HepG2 (cell line): Measurements from ENCODE around the gene COA1. TPM values are rescaled to one million over a fixed set of nuclear protein-coding genes. Genes with fewer than 3 reads are reported as not detected.

ENCODE experiments used
- CENPT ChIP-seq: sonication (generic); formaldehyde crosslinking; IDR thresholded peaks from 2 replicates; pipeline ENCODE4 v1.8.0; 2022; ENCODE audit warnings: low read depth, mild to moderate bottlenecking, moderate library complexity, missing genetic modification reagents
- FOXM1 ChIP-seq: sonication (generic); formaldehyde crosslinking; IDR thresholded peaks from 2 replicates; pipeline ENCODE4 v1.5.0; 2020; ENCODE audit warnings: missing genetic modification reagents
- MAFG ChIP-seq: sonication (generic); formaldehyde crosslinking; IDR thresholded peaks from 2 replicates; pipeline ENCODE4 v1.5.1; 2020; ENCODE audit warnings: mild to moderate bottlenecking, missing genetic modification reagents
- MXD1 ChIP-seq: sonication (generic); formaldehyde crosslinking; IDR thresholded peaks from 2 replicates; pipeline ENCODE4 v1.4.0; 2020; ENCODE audit warnings: mild to moderate bottlenecking, missing genetic modification reagents
- NFIC ChIP-seq: IDR thresholded peaks from 2 replicates; pipeline ENCODE4 v1.6.1; 2012; ENCODE audit warnings: mild to moderate bottlenecking, low read length, inconsistent platforms
- NRL ChIP-seq: sonication (generic); formaldehyde crosslinking; IDR thresholded peaks from 2 replicates; pipeline ENCODE4 v1.5.0; 2020; ENCODE audit warnings: missing genetic modification reagents, mild to moderate bottlenecking, moderate library complexity, borderline replicate concordance
- RBM39 ChIP-seq: fragments of 200-400 bp; formaldehyde crosslinking; IDR thresholded peaks from one replicate; pipeline ENCODE4 v1.6.1; 2018; ENCODE audit warnings: antibody characterized with exemption, mild to moderate bottlenecking, low read depth, low read length; ENCODE audit not compliant: poor library complexity, severe bottlenecking
- REL ChIP-seq: sonication (generic); formaldehyde crosslinking; conservative IDR thresholded peaks from 2 replicates; pipeline ENCODE4 v1.8.0; 2022; ENCODE audit warnings: mild to moderate bottlenecking, missing genetic modification reagents, moderate library complexity
- REXO4 ChIP-seq: sonication (generic); formaldehyde crosslinking; IDR thresholded peaks from 2 replicates; pipeline ENCODE4 v1.8.0; 2022; ENCODE audit warnings: missing genetic modification reagents, mild to moderate bottlenecking, borderline replicate concordance
- SIN3B ChIP-seq: fragments of 150-350 bp; IDR thresholded peaks from 2 replicates; pipeline ENCODE4 v1.6.1; 2014; ENCODE audit warnings: low read length
- ZFP1 ChIP-seq: IDR thresholded peaks from 2 replicates; pipeline ENCODE4 v1.6.1; 2016
- ZFP91 ChIP-seq: sonication (generic); formaldehyde crosslinking; IDR thresholded peaks from 2 replicates; pipeline ENCODE4 v1.9.0; 2022; ENCODE audit warnings: missing genetic modification reagents, mild to moderate bottlenecking, borderline replicate concordance
- ZKSCAN8 ChIP-seq: IDR thresholded peaks from 2 replicates; pipeline ENCODE4 v1.6.1; 2016; ENCODE audit warnings: borderline replicate concordance, missing genetic modification reagents, missing compliant biosample characterization
- ZNF580 ChIP-seq: IDR thresholded peaks from 2 replicates; pipeline ENCODE4 v1.6.1; 2016; ENCODE audit warnings: low read depth, borderline replicate concordance
- ZNF713 ChIP-seq: sonication (generic); formaldehyde crosslinking; IDR thresholded peaks from 2 replicates; pipeline ENCODE4 v1.4.0; 2020; ENCODE audit warnings: mild to moderate bottlenecking, missing genetic modification reagents
- ZSCAN5A ChIP-seq: sonication (generic); formaldehyde crosslinking; IDR thresholded peaks from 2 replicates; pipeline ENCODE4 v1.8.0; 2022; ENCODE audit warnings: mild to moderate bottlenecking, missing genetic modification reagents, borderline replicate concordance
- ZSCAN9 ChIP-seq: IDR thresholded peaks from 2 replicates; pipeline ENCODE4 v1.6.1; 2016; ENCODE audit warnings: borderline replicate concordance
- polyA plus RNA-seq, 8 experiments: library from polyadenylated mRNA; depleted of rRNA in 3 of 8; stranded (reverse) in 7 of 8; unstranded in 1 of 8; fragments of >200 nt; fragmentation: Illumina TruSeq in 4 of 8; extraction: Trizol in 4 of 8; gene quantifications; 2 replicates each; pipeline versions ENCODE4 v1.2.1 to v1.2.3, GENCODE V29; 2011 to 2016; ENCODE audit warnings: low read depth in 4 of 8, missing spikeins in 1 of 8, mixed read lengths in 1 of 8; ENCODE audit not compliant: insufficient read depth in 1 of 8
- total RNA-seq, 5 experiments: library from RNA; depleted of rRNA; stranded (reverse); fragments of >200 nt; fragmentation: Illumina TruSeq; extraction: Trizol; gene quantifications; 2 replicates each; pipeline ENCODE4 v1.2.3, GENCODE V29; 2016; ENCODE audit warnings: low read depth in 1 of 5
- TF ChIP-seq, protein P1 (sequence below), 2 experiments: sonication (generic) in 1 of 2; formaldehyde crosslinking in 1 of 2; IDR thresholded peaks; 2 replicates each; pipeline versions ENCODE4 v1.6.1 to v1.9.0; 2014 to 2022; ENCODE audit warnings: antibody characterized with exemption in 1 of 2, borderline replicate concordance in 1 of 2, inconsistent platforms in 1 of 2, low read depth in 1 of 2, missing genetic modification reagents in 1 of 2

The COA1 gene
- total and polyA plus RNA-seq, 2 of the 13 experiments (the other 11 are each of a cell fraction or from before 2014, with no cell fraction given): 33.2 to 65.7 TPM

DNA sequence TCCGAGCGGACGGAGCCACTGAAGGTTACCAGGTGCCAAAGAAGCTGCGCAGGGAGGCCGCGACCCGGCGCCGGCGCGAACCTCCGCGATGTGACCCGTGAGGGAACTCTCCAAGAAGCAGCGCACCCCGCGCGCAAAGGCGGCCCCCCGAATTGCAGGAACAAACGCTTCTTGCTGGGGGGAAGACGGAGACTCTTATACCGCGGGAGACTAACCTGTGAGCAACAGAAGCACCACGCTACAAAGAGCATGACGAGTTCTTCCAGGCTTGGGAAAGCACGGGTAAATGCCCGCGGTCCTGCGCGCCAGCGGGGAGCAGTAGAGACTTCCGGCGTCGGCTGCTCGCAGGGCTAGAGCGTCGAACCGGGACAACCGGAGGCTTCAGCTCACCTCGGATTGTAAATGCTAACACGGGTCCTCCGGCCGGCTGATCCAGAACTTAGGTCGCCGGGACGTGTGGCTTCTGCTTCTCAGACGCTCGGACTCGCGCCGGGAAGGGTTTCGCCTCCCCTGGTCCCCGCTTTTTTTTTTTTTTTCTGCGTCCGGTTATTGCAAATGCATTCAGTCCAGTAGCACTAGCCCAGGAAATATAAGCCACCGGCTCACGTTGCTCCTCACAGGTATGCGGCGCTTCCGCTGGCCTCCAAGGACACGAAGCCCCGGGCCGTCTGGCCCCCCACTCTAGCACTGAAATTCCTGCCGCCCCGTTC, at the start of gene COA1 (continued):
- TF ChIP-seq, protein P1, sequence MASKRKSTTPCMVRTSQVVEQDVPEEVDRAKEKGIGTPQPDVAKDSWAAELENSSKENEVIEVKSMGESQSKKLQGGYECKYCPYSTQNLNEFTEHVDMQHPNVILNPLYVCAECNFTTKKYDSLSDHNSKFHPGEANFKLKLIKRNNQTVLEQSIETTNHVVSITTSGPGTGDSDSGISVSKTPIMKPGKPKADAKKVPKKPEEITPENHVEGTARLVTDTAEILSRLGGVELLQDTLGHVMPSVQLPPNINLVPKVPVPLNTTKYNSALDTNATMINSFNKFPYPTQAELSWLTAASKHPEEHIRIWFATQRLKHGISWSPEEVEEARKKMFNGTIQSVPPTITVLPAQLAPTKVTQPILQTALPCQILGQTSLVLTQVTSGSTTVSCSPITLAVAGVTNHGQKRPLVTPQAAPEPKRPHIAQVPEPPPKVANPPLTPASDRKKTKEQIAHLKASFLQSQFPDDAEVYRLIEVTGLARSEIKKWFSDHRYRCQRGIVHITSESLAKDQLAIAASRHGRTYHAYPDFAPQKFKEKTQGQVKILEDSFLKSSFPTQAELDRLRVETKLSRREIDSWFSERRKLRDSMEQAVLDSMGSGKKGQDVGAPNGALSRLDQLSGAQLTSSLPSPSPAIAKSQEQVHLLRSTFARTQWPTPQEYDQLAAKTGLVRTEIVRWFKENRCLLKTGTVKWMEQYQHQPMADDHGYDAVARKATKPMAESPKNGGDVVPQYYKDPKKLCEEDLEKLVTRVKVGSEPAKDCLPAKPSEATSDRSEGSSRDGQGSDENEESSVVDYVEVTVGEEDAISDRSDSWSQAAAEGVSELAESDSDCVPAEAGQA (IDR thresholded peaks at IDR 0.05; ENCODE audit: low read depth): peak; percentile 55; the same call in 1 of the 2 replicates
- TF ChIP-seq, protein P1 (CRISPR knock-in tag; IDR thresholded peaks at IDR 0.05; ENCODE audit: borderline replicate concordance): no peak
- peak; percentile 63; the same call in 1 of the 2 replicates for TF ChIP-seq ZSCAN9 (CRISPR knock-in tag)
- no peak; the same call in 1 of the 2 replicates for TF ChIP-seq NFIC
- TF ChIP-seq ZKSCAN8 (CRISPR knock-in tag): 0 out of 2 replicates have a peak, but pooled peaks have one; percentile 27
- TF ChIP-seq NRL (CRISPR knock-in tag): peak; percentile 97
- TF ChIP-seq ZFP91 (CRISPR knock-in tag): peak; percentile 92; the same call in 1 of the 2 replicates
- TF ChIP-seq MAFG (CRISPR knock-in tag): no peak
- TF ChIP-seq ZFP1 (CRISPR knock-in tag): 0 out of 2 replicates have a peak, but pooled peaks have one; percentile 51
- peak; percentile 82 for TF ChIP-seq RBM39
- peak; percentile 57; the same call in 1 of the 2 replicates for TF ChIP-seq SIN3B
- TF ChIP-seq REL: 0 out of 2 replicates have a peak, but pooled peaks have one; percentile 70
- peak; percentile 91; the same call in 1 of the 2 replicates for TF ChIP-seq ZSCAN5A
- peak; percentile 86 for TF ChIP-seq MXD1 (CRISPR knock-in tag)
- 0 out of 2 replicates have a peak, but pooled peaks have one; percentile 12 for TF ChIP-seq FOXM1 (CRISPR knock-in tag)
- TF ChIP-seq CENPT: no peak
- no peak for TF ChIP-seq REXO4 (CRISPR knock-in tag)
- no peak for TF ChIP-seq ZNF713 (CRISPR knock-in tag)
- TF ChIP-seq ZNF580 (CRISPR knock-in tag): no peak; the same call in none of the 2 replicates
